HG03354 (cell line): ENCODE measurements around the gene IL6.
"Not testable (repeated sequence)": the region's sequence is repeated elsewhere in the genome, so short reads cannot be mapped to it uniquely, and the experiment has no call there.

ENCODE experiments used
- ATAC-seq: cut with Tn5 transposase; IDR thresholded peaks from one replicate; pipeline ENCODE4 v1.9.1; 2021; ENCODE audit warnings: mild to moderate bottlenecking; ENCODE audit not compliant: unreplicated experiment, poor library complexity, severe bottlenecking

The IL6 gene

DNA sequence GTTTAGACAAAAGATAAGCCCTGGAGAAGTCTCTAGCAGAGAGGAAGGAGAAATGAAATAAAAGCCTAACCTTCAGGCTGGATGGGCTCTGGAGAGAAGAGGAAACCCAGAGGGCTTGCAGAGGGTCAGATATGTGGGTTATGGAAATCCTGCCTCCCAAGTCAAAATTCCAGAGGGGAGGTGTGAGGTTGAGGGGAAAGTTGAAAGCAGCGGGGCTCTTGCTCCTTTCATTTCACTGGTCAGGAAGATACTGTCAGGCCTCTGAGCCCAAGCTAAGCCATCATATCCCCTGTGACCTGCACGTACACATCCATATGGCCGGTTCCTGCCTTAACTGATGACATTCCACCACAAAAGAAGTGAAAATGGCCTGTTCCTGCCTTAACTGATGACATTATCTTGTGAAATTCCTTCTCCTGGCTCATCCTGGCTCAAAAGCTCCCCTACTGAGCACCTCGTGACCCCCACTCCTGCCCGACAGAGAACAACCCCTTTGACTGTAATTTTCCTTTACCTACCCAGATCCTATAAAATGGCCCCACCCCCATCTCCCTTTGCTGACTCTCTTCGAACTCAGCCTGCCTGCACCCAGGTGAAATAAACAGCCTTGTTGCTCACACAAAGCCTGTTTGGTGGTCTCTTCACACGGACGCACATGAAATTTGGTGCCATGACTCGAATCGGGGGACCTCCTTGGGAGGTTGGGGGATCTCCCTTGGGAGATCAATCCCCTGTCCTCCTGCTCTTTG lies 23.7 kb upstream of the IL6 start:
- ATAC-seq: not testable (repeated sequence)

DNA sequence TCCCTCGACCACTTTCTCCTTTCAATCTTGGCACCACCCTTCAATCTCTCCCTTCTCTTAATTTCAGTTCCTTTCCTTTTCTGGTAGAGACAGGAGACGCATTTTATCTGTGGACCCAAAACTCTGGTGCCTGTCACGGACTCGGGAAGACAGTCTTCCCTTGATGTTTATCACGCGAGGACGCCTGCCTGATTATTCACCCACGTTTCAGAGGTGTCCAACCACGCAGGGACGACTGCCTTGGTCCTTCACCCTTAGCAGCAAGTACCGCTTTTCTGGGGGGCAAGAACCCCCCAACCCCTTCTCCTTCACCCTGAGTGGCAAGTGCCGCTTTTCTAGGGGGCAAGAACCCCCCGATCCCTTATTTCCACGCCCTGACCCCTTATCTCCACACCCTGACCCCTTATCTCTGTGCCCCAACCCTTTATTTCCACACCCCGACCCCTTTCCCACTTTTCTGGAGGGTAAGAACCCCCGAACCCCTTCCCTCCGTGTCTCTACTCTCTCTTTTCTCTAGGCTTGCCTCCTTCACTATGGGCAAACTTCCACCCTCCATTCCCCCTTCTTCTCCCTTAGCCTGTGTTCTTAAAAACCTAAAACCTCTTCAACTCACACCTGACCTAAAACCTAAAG lies 22.9 kb upstream of the IL6 start:
- ATAC-seq: not testable (repeated sequence)

DNA sequence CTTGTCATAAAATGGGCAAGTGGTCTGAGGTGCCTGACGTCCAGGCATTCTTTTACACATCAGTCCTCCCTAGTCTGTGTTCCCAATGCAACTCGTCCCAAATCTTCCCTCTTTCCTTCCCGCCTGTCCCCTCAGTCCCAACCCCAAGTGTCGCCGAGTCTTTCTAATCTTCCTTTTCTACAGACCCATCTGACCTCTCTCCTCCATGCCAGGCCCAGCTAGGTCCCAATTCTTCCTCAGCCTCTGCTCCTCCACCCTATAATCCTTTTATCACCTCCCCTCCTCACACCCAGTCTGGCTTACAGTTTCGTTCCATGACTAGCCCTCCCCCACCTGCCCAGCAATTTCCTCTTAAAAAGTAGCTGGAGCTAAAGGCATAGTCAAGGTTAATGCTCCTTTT lies 22.3 kb upstream of the IL6 start:
- ATAC-seq: not testable (repeated sequence)

DNA sequence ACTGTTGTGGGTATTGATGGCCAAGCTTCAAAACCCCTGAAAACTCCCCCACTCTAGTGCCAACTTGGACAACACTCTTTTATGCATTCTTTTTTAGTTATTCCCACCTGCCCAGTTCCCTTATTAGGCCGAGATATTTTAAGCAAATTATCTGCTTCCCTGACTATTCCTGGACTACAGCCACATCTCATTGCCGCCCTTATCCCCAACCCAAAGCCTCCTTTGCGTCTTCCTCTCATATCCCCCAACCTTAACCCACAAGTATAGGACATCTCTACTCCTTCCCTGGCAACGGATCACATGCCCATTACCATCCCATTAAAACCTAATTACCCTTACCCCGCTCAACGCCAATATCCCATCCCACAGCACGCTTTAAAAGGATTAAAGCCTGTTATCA lies 21.1 kb upstream of the IL6 start:
- ATAC-seq: not testable (repeated sequence)

DNA sequence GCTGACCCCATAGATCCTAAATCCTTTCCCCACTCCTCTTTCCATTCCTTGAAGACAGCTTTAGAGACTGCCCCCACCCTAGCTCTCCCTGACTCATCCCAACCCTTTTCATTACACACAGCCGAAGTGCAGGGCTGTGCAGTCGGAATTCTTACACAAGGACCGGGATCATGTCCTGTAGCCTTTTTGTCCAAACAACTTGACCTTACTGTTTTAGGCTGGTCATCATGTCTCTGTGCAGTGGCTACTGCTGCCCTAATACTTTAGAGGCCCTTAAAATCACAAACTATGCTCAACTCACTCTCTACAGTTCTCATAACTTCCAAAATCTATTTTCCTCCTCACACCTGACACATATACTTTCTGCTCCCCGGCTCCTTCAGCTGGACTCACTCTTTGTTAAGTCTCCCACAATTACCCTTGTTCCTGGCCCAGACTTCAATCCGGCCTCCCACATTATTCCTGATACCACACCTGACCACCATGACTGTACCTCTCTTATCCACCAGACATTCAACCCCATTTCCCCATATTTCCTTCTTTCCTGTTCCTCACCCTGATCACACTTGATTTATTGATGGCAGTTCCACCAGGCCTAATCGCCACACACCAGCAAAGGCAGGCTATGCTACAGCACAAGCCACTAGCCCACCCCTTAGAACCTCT lies 19.8 kb upstream of the IL6 start:
- not testable (repeated sequence) for ATAC-seq

DNA sequence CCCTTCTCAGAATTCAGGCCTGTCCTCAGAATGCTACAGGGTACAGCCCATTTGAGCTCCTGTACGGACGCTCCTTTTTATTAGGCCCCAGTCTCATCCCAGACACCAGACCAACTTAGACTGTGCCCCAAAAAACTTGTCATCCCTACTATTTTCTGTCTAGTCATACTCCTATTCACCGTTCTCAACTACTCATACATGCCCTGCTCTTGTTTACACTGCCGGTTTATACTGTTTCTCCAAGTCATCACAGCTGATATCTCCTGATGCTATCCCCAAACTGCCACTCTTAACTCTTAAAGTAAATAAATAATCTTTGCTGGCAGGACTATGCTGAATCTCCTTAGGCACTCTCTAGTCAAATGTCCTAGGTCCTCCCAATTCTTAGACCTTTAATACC lies 18.8 kb upstream of the IL6 start:
- ATAC-seq: not testable (repeated sequence)

DNA sequence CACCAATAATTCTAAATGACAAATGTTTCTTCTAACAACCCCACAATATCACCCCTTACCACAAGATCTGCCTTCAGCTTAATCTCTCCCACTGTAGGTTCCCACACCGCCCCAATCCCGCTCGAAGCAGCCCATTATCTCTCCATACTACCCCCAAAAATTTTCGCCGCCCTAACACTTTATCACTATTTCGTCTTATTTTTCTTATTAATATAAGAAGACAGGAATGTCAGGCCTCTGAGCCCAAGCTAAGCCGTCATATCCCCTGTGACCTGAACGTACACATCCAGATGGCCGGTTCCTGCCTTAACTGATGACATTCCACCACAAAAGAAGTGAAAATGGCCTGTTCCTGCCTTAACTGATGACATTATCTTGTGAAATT lies 18.3 kb upstream of the IL6 start:
- ATAC-seq: not testable (repeated sequence)

DNA sequence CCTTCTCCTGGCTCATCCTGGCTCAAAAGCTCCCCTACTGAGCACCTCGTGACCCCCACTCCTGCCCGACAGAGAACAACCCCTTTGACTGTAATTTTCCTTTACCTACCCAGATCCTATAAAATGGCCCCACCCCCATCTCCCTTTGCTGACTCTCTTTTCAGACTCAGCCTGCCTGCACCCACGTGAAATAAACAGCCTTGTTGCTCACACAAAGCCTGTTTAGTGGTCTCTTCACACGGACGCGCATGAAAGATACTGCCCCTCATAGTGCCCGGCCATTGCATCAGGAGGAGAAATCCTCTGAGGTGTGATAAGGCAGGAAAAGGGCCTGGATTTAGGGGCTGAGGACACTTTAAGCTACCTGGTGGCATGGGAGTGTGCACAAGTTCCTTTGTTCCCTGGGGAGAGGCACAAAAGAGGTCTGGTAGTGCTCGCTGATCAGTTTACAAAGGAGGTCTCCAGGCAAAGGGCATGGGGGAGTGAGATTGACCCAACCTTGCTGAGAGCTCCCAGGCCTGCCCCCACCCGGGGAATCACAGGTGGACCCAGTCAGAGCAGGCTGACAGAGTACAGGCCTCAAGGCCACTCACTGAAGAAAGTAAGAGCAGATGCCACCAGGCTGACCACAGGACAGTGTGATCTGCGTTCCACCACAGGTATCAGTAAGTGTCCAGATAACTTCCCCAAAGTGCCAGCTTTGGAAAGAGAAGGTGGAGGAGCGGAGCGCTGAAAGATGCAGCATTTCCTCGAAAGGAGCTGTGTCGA lies 17.8 kb upstream of the IL6 start:
- not testable (repeated sequence) for ATAC-seq

DNA sequence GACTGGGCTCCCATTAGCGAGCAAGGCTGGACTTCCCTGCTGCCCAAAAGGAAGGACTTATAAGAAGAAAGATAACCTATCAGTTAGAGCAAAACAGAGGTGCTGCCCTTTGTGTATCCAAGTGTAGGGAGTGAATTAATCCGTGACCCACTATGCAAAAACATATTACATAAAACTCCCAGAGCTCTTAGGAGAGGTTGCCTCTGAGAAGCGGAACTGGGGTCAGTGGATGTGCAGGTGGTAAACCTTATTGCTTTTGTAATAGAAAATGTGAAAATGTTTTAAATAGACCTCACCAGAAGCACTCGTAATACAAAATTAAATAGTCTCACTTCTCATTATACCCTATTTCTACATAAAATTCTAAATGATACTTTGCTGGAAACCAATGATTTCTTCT lies 17.1 kb upstream of the IL6 start:
- ATAC-seq: no peak

DNA sequence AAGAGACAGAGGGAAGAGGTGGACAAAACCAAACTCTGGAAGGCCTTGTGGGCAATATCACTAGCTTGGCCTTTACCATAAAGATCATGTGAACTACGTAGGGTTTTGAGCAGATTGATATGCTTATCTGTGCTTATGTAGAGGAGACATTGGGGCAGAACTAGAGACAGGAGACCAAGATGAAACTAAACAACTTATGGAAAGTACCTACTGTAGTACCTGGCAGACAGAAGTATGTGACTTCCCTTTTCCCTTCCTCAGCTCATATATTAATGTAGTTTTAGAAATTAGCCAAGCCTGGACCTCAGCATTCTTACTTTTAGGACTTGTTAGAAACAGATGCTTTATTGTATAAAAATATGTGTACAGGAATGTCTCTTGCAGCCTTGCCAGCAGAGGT lies 14.0 kb upstream of the IL6 start:
- ATAC-seq: no peak

DNA sequence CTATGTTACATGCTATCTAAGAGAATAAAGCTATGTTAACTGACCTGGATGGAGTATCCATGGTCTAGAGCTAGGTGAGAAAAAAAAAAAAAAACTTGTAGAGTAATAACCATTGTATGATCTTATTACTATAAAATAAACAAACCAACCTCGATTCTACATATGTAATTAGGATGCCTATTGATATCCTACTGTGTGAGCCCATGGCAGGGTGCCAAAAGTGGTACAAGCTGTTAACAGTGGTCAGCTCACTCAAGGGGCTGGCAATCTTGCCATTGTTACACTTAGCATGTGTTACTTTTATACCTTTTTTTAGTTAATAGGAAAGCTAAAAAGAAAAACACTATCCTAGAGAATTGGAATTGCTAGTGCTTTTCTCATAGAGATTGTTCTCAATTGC lies 13.5 kb upstream of the IL6 start:
- no peak for ATAC-seq

DNA sequence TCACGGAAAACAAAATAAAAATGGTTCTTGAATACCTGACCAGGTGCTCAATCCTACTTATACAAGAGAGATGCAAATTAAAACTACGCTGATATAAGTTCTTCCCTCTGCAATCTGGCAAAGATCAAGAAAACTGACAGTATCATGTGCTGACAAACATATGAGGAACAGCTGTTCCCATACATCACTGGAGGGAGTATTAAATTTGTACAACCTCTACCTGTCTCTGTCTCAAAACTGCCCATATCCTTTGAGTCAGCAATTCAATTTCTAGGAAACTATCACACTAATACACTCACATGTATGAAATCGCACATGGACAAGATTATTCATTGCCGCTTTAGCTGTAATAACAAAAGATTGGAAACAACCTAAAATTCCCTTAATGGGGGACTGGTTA lies 11.0 kb upstream of the IL6 start:
- ATAC-seq: no peak

DNA sequence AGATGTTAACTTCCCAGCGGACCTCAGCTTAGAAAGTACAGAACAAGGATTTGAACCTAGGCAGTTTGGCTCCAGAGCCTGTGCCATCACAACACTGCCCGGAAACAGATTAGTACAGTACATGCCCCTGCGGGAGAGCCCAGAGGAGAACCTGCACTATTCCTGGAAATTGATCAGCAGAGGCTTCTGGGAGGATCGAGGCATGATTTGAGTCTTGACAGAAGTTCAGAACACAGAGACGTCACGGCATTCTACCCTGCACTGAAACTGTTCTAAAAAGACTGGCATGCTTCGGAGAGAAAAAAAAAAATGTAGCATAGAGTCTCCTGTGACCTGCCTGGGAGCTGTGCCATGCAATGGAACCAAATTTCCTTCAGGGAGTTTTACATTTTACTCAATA lies 9.2 kb upstream of the IL6 start:
- ATAC-seq: no peak

DNA sequence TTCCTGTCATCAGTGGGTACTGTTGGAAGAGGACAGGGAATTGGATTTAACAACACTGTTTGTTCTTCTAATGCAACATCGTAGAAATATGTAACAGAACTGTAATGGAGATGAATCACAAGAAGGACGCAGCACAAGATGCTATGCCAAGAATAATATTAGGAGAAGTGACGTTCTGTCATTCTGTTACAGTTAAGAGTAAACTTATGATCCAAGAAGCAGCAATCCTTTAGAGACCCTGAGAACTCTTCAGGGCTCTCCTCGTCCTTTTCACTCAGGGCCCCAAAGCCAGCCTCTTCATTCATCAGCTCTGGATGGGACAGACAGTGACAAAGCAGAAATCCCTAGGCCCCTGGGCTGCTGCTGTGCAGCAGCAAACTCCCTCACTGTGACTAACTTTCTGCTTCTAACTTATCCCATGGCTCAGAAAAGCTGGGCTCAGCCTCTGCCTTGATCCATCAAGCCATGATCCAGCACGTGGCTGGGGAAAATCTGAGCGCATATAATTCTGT lies 8.7 kb upstream of the IL6 start:
- no peak for ATAC-seq

DNA sequence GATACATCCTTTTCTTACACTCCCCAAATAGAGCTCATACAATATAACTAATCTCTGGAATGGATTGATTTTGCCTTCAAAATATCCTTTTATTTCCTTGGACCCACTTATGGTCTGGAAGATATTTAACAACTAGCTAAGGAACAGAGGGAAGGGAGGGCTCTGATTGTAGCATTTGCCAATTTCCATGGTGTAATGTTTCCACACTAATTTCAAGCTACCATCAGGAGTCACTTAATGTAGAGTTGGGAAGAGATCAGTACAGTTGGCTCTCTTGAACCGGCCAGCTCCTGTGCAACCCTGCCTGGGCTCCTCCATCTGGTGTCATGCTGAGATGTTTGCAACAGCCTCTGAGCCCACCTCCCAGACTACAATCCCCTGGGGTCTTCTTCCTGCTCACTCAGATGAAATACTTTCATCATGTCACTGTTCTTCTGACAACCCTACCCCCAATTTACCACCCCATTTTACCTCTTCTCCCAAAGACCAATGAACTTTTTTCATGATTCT lies 8.0 kb upstream of the IL6 start:
- no peak for ATAC-seq

DNA sequence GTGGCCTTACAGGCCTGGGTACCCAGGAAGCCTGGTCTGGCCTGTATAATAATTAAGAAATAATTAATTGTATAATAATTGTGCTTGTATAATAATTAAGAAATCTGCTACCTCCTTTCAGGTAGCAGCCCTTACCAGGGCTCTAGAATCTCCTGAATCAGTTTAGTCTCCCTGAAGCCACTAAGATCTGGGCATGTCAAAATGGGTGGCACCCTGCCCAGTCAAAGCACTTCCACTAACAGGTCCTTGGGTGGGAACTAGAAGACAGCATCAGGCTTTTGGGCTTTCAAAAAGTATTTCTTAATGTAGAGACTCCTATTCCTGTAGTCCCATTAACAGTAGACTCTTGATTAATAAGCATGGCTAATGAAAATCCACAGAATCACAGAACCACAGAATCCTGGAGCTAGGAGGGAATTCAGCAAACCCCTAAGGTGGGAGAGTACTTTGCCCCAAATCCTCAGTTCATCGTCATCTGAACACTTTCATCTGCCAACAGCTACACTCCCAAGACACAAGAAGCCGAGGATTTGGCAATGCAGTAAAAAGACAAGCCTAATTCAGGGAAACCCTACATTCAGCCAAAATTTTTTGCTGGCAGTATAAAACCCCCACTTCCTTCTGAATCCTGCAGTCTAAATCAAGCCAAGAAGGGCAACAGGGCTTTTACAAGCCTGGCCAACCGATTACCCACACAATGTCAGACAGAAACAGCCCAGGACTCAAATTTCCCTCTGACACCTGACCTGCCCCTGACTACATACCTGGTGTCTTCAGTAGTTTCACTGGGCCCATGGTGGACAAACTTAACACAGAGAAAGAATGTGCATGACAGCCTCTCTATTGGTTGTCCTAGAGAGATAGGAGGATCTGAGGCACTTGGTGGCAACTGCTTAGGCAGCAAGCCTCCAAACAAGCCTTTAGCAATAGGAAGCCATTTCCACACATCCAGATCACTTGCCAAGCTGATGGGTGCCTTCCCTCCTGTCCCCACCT lies 5.9 kb upstream of the IL6 start:
- ATAC-seq: no peak

DNA sequence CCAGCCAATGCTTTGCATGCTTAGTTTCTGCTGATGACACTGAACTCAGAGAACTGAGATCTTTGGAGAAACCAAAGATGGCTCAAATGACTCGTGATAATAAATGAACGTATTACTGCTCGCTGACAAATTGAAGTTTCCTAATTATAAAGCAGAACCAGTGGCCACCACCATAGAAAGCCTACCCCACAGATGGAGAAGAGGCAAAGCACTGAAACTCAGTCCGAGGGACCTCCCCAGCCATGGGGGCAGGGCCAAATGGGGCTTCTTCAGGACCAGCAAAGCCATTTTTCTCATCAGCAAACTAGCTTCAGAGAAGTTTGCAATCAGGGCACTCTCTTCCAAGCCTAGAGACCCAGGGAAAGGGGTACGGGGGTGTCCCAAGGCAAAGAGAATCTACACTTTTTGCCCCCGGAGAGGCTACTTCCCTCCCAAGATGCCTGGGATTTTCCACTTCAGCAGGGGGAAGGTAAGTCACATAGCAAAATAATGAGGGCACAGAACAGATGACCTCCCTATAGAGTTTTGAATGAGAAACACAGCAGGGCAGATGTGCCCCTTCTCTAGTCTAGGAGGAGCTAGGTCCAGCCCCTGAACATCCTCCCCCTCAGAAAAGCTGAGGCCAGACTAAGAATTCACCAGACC lies 4.3 kb upstream of the IL6 start:
- ATAC-seq: no peak

DNA sequence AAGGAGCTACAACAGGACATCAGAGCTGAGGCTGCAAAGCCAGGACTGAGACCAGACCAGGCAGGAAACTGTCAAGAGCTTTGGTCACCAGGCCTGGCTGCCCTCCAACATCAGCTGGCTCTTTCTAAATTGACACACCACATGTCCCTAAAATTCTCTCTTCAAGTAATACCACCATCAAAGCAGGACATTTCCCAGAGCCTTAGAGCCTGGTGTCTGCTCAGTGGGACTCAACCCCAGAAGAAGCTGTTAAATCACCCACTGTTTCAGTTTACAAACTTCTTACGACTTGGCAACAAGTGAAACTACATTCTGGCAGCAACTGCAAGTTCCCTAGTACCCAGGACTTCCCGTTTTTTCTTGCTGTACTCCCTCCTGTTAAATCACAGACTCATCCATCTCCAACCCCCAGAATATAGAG lies 3.8 kb upstream of the IL6 start:
- ATAC-seq: no peak
